Tibial nerve (tissue), 3 donors: Measurements from ENCODE around the gene SLC25A21.

ENCODE experiments used
- CTCF ChIP-seq, 5 experiments: fragments of 200-600 bp in 3 of 5; fragments of 450-650 bp in 2 of 5; sonication (generic) in 3 of 5; IDR thresholded peaks; one replicate each; pipeline ENCODE4 v1.5.1; 2016 to 2019; ENCODE audit warnings: antibody characterized with exemption in 5 of 5, mild to moderate bottlenecking in 3 of 5, moderate library complexity in 2 of 5
- POLR2A ChIP-seq, 2 donors: fragments of 450-650 bp; IDR thresholded peaks; one replicate each; pipeline ENCODE4 v1.6.1; 2017; ENCODE audit warnings: antibody characterized with exemption in 2 of 2, mild to moderate bottlenecking in 2 of 2, moderate library complexity in 2 of 2

GRCh38 chr14:36950812-36951211 lies 221.6 kb downstream of the SLC25A21 start:
- TF ChIP-seq CTCF (IDR thresholded peaks at IDR 0.05) = no peak
- TF ChIP-seq POLR2A (IDR thresholded peaks at IDR 0.05) = no peak
